ENCODE results near the gene NAA20.

The NAA20 gene, protein sequence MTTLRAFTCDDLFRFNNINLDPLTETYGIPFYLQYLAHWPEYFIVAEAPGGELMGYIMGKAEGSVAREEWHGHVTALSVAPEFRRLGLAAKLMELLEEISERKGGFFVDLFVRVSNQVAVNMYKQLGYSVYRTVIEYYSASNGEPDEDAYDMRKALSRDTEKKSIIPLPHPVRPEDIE

DNA sequence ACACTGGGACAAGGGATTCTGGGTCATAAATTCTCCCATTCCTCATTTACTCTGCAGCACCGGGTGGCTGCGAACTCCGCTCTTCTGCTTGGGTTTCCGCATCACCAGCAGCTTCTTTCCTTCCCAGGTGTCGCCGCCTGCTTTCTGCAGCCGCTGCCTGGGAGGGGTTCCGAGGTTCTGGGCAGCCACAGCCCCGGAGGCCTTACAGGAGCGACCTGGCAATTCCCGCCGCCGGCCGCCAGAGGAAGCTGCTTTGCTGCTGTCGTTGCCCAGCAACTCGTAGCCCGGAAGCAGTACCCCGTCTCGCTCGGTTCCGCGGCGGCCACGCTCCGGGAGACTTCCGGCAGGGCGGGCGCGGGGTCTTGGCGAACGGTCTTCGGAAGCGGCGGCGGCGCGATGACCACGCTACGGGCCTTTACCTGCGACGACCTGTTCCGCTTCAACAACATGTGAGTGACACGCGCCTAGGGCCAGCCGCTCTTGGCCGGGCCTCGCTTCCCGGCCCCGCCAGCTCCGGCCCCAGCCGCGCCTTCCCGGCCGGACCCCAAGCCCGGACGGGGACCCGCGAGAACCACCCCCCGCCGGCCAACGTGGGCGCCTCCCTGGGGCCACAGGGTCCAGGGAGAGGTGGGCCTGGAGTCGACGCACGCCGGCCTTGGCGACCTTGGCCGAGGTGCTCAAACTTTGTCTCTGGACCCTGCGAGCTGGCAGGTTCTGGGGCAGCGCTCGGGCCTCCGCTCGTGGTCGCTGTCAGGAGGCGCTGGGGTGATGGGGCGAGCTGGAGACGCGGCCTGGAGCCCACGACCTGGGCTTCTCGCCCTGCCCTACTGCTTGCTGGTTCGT, at the start of gene NAA20:
Gene NAA20 (plus strand): TSS at position 362 of the 843 bp plus-strand sequence. CDS start 35 bp downstream, at position 397.
- peak; percentile 84 to 89 for DNase-seq (ENCODE audit: low read depth in 2 of 2)

DNA sequence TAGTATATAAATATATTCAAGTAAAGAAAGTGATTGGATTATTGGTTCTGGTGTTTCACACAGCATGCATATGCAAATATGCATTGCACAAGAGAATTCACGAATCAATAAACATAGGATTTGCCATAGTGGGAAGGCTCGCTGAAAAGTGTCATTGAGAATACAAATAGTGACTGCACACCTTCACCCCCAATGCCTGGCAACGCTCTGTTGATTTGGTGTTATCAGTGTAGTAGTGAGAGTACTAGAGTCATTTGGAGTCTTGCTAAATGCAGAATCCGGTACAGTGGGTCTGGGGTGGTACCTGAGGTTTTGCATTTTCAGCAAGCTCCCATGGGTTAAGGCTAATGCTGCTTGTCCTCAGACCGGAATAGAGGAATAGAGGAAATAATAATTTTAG, 49.7 kb upstream of the NAA20 start:
- DNase-seq (ENCODE audit: low read depth in 2 of 2), result no peak

DNA sequence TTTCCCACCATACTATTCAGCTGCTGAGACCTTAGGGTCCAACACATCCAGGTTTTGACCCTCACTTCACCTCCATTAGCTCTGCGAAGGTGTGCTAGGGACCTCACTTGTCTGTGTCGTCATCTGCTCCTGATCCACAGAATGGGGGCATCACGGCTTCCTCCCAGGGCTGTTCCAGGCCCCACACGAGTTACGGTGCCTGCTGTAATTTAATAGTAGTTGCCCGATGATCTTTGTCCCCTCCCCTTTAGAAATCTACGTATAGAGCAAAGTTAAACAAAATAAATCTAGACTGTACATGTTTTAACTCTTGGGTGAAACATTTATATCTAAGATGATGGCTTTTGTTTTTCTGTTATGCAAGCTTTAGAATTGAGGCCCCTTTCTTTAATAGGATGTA, 49.1 kb upstream of the NAA20 start:
- no peak for DNase-seq (ENCODE audit: low read depth in 2 of 2)

DNA sequence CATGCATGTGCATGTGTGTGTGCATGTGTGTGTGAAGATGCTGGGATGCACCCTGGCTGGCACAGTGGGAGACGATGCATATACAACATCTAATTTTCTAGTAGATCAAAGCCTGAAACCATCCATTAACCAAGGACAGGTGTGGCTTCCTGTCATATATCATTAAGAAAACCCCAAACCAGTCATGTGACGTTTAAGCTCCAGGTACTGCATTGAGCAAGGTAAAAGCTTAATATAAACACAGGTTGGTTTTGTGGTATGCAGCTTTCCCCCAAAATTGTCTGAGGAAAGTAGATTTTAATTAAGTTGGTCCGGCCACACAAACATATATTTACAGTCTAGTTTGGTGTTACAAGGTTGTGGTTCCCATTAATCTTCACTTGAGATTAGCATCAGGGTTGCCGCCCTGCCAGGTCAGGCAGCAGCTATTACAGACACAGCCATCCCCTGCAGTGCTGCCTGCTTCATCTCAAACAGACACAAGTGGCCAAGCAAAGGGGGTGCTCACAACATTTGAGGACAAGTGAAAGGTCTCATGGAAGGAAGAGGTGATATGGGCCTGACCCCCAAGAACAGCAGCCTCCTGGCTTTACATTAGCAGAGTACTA, 48.6 kb upstream of the NAA20 start:
- DNase-seq (ENCODE audit: low read depth in 2 of 2), result no peak

DNA sequence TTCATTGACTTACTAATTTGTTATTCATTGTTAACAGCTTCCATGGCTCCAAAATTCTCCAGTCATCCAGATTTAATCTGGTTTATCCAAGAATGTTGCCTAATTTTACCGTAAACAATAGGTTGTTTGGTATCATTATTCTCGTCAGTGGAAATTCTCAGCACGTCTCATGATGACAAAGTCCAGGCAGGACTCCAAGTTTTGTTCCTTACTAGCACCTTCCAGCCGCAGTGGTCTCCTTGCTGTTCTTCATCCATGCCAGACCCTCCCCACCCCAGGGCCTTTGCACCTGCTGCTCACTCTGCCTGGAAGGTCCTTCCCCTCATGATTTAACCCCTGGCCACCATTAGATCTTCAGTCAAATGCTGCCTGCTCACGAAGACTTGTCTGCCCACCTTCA, 48.1 kb upstream of the NAA20 start:
- no peak for DNase-seq (ENCODE audit: low read depth in 2 of 2)

DNA sequence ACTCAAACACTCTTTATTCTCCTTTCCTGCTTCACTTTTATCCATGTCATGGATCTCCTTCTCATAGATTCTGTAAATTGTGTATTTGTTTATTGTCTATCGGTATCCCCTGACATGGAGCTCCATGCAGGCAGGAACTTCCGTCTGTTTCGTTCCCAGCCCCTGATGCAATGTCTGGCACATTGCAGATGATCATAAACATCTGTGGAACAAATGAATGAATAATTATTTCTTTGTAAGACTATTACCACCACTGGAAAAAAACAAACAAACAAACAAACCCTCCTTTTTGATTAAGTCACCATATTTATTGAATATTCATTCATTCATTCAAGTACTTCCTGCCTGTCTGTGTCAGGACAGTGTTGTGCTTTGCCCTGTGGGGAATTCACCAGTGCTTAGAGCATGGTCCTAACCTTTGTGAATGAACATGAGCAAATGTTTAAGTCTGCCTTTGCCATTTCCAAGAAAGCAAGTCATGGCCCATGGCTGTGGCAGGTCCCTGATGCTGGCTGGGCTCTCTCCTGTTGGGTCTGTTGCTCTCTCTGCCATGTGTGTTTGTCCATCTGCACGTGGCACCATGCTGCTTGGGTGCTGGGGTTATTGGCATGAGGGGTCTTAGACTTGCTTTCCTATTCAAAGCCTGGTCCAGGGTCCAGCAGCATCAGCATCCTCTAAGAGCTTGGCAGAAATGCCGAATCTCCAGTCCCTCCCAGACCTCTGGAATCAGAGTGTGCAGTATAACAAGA, 47.5 kb upstream of the NAA20 start:
- no peak for DNase-seq (ENCODE audit: low read depth in 2 of 2)

DNA sequence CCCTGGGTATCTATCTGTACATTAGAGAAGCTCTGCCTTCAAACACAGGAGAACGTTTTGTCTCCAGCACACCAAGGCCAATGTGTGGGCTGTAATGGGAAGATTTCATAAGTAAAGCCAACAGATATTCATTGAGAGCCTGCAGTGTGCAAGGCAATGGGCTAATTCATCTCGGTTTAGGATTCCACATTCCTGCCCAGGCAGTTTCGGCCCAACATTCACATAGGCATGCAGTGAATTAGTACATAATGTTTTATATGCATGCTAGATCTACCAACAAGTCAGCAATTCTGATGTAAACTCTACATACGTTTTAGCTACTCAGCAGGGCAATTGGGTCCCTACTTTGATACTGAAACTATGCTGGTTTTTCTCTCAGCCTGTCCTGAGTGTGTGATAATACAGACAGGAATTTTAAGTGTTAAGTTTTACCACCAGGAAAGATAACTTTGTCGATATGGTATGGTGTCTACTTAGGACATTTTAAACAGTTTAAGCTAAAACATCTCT, 46.9 kb upstream of the NAA20 start:
- no peak for DNase-seq (ENCODE audit: low read depth in 2 of 2)

DNA sequence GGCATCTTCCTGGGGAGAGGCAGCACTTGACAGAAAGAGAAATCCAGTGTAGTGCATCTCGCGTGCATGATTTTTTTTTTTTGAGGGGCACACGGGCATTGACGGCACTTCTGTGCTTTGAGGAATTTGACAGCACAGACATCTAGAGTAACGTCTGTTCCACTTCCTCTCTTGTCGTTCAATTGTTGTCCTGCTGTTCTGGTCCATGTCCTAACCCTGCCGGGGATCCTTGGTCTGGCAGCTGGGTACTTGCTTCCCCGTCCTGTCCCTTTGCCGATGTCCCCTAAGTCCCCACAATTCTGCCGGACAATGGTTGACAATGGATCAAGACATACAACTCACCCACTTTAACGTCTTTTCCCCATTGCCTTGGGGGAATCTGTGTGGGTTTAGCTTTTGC, 46.0 kb upstream of the NAA20 start:
- DNase-seq (ENCODE audit: low read depth in 2 of 2), result no peak

DNA sequence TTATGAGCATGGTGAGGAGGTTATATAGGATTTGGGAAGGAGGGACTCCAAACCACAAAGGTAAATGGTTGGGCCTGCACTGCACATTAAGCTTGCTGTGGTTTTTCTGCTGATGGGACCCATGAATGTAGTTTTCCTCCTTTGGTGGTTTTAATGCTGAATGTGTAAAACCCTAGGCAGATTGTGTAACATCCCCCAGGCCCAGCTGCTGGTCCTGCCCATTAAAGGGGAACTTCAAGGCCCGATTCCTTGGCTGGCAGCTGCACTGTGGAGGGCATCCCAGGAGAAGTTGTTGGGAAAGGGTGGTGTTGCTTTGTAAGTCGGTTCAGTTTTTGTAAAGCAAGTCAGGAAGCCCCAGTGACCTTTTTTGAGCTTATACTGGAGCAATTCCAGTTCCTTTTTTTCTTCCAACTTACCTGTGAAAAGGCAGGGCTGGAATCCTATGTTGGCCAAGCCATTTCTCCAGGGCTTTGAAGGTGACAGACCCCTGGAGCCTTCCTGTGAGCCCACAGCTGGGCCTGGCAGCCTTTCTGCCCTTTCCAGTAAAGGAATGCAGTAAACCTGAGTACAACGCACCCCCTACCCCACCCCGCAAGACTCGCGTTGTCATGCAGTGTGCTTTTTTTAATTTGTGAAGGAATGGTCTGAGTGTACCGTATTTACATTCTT, 43.1 kb upstream of the NAA20 start:
- no peak for DNase-seq (ENCODE audit: low read depth in 2 of 2)

DNA sequence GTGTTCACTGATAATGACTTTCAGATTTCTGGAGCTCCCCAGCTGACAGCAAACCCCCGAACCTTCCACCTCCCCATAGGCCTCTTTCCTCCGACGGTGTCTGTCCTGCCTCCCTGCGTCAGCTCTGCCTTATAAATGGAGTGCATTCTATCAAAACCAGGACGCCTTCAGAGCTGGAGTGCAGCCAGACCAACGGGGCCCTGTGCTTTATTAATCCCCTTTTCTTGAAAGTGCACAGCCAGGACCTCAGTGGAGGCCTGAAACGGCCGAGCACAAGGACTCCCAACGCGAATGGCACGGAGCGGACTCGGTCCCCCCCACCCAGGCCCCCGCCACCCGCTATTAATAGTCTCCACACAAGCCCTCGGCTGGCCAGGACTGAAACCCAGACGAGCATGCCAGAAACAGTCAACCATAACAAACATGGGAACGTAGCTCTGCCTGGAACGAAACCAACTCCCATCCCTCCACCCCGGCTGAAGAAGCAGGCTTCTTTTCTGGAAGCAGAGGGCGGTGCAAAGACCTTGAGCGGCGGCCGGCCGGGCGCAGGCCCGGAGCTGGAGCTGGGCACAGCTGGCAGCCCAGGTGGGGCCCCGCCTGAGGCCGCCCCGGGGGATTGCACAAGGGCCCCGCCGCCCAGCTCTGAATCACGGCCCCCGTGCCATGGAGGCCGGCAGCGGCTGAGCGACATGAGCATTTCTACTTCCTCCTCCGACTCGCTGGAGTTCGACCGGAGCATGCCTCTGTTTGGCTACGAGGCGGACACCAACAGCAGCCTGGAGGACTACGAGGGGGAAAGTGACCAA, 42.3 kb upstream of the NAA20 start:
- no peak for DNase-seq (ENCODE audit: low read depth in 2 of 2)

DNA sequence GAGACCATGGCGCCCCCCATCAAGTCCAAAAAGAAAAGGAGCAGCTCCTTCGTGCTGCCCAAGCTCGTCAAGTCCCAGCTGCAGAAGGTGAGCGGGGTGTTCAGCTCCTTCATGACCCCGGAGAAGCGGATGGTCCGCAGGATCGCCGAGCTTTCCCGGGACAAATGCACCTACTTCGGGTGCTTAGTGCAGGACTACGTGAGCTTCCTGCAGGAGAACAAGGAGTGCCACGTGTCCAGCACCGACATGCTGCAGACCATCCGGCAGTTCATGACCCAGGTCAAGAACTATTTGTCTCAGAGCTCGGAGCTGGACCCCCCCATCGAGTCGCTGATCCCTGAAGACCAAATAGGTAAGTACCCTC, 41.7 kb upstream of the NAA20 start:
- DNase-seq (ENCODE audit: low read depth in 2 of 2), result no peak

DNA sequence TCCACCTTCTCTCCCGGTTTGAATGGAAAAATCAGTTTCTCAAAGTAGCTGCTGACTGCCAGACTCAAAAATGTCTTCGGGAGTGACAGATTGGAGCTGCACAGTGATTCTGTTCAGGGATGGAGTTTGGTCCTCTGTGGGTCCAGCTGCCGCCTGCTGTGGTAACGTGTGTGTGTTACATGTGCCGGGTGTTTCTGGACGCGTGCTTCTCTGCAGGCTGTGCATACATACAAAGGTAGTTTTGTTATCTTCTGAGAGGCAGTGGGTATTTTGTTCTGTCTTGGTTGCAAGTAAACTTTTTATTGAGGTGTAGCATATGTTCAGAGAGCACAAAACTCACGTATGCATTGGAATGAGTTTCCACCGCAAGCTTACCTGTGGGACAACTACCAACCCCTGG, 41.3 kb upstream of the NAA20 start:
- no peak for DNase-seq (ENCODE audit: low read depth in 2 of 2)

DNA sequence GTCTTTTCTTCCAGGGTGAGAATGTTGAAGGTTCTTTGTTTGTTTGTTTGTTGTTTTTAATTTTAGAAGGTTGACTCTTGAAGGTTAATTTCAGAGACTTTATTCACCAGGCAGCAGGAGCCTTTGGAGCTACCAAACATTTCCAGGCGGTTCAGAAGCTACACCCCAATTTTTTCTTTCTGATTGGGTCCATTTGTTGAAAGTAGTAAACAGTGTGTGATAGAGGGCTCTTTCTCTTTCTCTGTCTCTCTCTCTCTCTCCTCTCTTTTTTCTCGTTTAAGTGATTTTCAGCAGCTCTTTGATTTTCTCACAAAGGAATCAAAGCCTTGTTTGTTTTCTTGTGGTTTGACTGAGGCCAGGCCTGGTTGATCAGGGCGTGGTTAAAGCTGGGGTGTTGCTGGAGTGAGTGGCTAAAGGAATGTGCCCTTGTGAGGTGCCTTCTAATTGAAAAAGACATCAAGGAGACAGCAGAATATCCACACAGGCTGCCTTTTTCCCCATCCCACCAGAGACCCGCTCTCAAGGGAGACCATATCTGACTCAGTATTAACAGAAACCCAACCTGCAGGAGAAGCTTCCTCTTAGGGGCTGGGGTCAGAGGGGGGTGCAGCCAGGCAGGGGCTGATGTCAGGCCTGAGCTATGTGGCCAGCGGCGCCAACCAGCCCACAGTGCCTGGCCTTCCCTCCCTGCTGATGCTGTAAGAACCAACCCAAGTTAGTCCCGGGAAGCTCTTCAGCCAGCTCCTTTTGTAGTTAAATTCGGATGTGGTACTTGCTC, 40.4 kb upstream of the NAA20 start:
- DNase-seq (ENCODE audit: low read depth in 2 of 2), result no peak

DNA sequence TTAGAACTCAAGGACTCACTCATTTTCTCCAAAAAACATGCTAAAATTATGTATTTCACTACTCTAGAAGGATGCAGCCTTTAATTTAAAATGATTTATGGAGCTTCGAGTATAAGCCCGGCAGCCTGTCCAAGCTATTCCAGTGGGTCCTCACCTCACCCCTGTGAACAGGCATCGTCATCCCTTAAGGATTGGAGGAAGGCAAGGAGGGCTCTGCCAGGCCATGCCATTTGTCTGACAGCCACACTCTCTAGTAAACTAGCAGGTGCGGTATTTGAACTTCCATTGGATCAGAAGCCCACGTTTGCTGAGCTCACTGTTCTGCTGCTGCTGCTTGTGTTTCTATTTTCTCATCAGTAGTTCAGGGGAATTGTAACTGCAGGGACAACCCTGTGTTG, 39.8 kb upstream of the NAA20 start:
- DNase-seq (ENCODE audit: low read depth in 2 of 2), result no peak

DNA sequence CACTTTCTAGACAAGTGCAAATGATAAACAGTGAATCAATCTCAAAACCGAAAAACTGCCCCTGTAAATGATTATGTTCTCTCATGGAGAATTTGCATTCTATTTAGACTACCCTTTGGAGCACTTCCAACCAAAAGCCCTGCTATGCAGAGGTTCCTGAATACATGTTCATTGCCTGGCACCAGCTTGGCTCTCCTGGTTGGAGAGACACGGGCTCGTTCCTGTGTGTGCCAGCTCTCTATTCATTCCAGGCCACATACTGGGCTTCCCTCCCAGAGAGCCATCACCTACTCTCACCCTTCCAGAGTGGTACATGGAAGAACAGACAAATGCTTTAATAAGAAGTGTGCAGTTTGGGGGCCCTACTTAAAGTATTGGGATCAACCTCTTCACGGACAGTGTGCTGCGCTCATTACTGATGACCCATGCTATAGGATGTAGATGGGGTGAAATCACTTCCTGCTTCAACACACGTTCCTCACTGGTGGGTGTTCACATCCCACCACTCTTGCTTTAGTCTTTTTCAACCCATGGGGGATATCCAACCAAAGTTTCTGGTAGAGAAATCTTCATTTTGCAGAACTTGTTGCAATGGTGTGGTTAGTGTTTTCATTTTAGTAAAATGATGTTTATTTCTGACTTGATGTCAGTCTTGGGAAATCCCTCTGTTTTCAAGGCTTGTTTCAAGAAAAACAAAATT, 38.5 kb upstream of the NAA20 start:
- no peak for DNase-seq (ENCODE audit: low read depth in 2 of 2)

DNA sequence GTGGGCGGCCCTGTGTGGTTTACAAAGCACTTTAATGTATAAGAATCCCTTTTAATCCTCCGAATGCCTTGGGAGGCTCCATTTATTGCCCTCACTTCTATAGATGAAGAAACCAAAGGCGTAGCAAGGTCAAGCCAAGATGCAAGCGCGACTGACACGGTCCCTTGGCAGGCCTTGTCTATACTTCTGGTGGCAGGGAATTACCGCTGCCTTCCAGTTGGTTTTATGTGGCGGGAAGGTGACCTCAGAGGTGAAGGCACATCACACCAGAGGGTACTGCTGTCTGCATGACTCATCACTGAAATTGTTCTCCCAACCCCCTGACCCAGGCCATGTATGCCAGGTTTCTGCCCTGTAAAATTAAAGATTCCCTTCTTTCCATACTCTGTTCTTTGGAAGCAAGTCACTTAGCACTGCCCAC, 36.1 kb upstream of the NAA20 start:
- DNase-seq (ENCODE audit: low read depth in 2 of 2), result no peak

DNA sequence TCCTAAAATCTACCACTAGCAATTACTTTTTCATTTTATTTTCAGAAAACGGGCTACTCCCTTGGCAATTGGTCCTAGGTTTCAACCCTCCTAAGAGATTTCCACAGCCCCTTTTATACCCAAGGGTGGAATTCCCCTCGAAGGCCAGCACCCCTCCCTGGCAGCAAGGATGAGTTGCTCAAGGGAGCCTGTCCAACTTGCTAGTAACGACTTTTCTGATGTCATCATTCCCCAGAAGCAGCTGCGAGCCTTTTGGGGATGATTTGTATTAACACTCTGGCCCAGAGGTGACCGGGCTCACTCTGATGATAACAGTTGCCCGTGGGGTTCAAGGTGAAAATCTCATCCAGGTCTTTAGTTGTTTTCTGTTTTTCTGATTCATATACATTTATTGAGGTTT, 30.7 kb upstream of the NAA20 start:
- DNase-seq (ENCODE audit: low read depth in 2 of 2), result no peak

DNA sequence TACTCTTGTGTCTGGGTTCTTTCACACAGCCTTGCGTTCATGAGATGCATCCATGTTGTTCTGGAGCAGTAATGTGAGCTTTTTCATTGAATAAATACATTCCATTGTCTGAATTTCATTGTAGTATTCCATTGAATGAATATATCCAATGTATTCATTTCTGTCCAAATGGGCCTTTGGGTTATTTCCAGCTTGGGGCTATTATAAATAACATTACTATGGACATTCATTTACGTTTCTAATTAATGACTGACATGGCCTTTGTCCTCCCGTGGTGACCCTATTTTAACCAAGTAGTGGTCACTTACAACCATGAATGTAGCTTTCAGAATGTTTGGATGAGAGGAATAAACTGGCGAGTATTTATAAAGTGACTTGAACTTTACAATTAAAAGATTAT, 30.1 kb upstream of the NAA20 start:
- no peak for DNase-seq (ENCODE audit: low read depth in 2 of 2)

DNA sequence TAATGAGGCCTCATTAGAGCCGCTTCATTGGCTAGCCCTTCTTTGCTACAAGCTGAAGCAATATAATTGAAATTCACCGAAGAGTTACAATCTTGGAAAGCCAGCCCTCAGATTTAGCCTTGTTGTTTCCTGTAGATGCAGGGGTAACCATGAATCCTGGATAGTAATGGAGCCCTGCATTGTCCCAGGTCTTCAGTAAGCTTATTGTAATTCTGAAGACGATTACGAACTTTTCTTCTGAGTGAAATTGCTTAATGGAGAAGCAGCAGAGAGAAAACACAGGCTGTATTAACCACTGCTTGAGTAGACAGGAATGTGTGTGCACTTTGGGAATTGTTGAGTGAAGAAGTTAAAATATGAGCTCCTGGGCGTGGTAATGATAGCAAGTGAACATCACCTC, 26.3 kb upstream of the NAA20 start:
- no peak for DNase-seq (ENCODE audit: low read depth in 2 of 2)
